Posterior vena cava (tissue), 2 donors: ENCODE results near the gene PHTF1. TPM values are rescaled to one million over a fixed set of nuclear protein-coding genes. Genes with fewer than 3 reads are reported as not detected.

Experiments used
- DNase-seq: peaks from one replicate; pipeline ENCODE4 v3.0.0-alpha.2; 2020; ENCODE audit warnings: low spot score
- intact Hi-C, 2 donors: fragments of 100-400 bp; cut with DNase I; formaldehyde crosslinking; loops; one replicate each; pipeline versions ENCODE4 v1.14.1 to v1.14.2; 2022 to 2023
- long read RNA-seq, 2 donors: library from polyadenylated mRNA; unstranded; transcript quantifications; one replicate each; pipeline ENCODE4 v2.0.0, GENCODE V29; 2020 to 2021
- total RNA-seq, 2 donors: library from RNA; stranded (reverse); fragmentation: NEBNext Ultra II Directional; extraction: Animal tissue kit (Norgen Biotek cat#: 25700); gene quantifications; one replicate each; pipeline ENCODE4 v1.2.1, GENCODE V29; 2021
- donor health status: DM: yes; HTN: yes; CAD: no.
- donor health status: DM: yes; HTN: yes; CAD: no.

Gene PHTF1
- 10 to 100 TPM; 12.0 to 13.2 TPM for total RNA-seq
- long read RNA-seq, donor 1, partial matches to known transcripts = 3 of 10 reads
- long read RNA-seq, donor 1, other reads (novel, unspliced or antisense) = 5 of 10 reads
- long read RNA-seq, donor 2, partial matches to known transcripts = 1 of 7 reads
- long read RNA-seq, donor 2, other reads (novel, unspliced or antisense) = 6 of 7 reads

DNA sequence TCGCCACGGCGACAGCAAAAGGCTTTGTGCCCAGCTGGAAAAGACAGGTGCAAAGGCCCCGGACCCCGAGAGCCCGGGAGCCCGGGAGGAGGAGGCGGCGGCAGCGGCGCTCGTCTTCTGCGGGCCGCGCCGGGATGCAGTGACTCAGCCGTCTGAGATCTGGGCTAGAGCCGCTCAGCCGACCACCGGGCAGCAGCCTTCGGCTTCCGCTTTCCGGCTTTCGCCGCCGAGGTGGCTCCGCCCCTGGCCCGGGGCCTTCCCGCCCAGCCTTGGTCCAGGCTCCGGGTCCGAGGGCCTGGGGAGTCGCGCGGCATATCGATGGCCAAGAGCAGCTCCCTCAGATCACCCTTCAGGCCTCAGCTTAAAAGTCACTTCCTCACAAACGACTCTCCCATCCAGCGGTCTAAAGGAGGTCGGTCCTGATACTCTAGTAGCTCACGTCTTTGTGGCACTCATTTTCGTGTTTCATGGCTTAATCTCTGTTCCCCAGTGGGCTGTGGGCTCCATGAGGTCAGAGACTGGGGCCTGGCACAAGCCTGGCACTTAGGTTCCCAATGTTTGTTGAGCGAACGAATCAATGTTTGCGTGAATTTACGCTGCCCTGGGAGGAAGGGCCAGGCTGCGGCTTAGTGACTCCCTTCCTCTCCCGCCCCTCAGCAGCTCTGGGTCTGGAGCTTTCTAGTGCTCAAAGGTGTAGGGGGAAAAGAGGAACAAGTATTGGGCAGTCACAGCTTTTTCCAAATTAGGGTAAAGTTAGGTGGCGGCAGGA is at the start of gene PHTF1:
Gene PHTF1, minus strand, starts transcription at position 154 of the 769 bp plus-strand sequence. CDS start 783 bp downstream, outside the sequence.
- intact Hi-C loops = no loop called here
- peak; percentile 96 for DNase-seq

DNA sequence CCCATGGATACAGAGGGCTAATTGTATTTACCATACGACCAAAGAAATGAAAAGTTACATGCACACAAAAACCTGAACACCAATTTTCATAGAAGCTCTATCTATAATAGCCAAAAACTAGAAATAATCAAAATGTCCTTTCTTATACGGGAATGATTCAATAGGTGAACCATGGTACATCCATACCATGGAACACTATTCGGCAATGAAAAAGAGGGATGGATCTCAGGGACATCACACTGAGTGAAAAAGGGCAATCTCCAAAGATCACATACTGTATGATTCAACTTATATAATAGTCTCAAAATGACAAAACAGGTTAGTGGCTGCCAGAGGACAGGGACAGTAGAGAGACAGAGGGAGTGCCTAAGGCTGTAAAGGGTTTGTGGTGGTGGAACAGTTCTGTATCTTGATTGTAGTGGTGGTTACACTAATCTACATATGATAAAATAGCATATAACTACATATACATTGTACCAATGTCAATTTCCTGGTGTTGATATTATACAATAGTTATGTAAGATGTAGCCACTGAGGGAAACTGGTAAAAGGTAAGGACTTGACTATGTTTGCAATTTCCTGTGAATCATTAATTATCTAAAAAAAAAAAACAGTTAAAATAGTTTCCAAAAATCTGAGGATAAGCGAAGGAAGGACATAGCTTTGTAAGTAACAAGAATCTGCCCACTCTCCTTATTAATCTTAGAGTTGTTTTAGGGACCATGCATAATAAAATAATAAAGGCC is 49.3 kb upstream of the PHTF1 start:
- intact Hi-C loops = loop anchor here in 1 of 2 donors (5.0 kb wide), 1 partner anchor 36 kb away; no protein-coding TSS in a partner anchor
- DNase-seq = no peak

DNA sequence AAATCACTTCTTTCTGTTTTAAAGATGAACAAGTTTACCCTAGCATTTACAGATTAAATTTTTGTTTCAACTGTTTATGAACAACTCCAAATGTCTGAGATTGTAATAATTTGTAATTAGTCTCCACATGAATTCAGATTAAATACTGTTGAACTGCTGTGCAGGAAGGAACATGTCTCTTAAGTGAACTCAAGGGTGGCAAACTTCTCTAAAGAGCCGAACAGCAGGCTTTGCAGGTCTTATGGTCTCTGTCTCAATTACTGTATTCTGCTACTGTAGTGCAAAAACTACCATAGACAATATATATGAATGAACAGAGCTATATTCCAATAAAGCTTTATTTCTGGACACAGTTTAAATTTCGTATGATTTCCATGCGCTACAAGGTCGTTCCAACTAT is 46.4 kb upstream of the PHTF1 start:
- DNase-seq = no peak
- intact Hi-C loops = loop anchor here in 1 of 2 donors (5.0 kb wide), 1 partner anchor 33 kb away; no protein-coding TSS in a partner anchor

DNA sequence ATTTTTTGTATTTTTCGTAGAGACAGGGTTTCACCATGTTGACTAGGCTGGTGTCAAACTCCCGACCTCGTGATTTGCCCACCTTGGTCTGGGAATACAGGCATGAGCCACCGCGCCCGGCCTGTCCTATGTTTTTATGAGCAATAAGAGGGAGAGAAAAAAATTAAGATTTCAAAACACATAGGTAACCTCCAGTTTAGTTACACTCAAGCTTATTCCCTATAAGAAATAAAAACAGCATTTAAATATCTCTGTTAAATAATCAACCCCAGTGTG is 45.9 kb upstream of the PHTF1 start:
- no peak for DNase-seq
- intact Hi-C loops = loop anchor here in 1 of 2 donors (5.0 kb wide), 1 partner anchor 33 kb away; no protein-coding TSS in a partner anchor

DNA sequence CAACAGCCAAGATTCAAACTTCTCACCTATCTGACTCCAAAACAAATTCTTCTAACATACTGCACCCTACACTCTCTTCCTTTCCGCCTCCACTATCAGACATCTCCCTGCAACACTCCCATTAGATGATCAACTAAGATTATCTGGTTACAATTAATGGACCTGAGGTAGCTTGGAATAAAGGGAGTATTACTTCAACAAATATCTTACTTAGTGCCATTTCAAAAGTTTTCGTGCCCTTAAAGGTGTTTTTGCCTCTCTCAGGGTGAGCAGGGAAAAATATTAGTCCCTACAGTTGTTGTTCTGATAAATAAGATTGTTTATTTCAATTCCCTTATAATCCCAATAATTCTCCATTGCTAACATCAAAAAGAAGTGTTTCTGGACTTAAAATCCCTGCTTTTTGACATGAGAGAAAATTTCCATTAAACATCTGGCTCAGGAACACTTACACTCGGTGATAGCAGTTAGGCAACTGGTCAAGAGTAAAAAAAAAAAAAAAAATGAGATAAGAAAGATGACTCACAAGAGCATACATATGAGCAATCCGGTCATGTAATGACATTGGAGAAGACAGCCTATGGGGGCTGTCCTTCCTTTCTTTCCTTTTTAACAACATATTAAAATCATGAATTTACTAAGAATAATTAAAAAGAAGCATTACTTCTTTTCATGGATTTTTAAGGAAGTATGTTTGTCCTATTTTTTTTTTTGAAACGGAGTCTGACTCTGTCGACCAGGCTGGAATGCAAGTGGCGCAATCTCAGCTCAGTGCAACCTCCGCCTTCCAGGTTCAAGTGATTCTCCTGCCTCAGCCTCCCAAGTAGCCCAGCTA is 45.4 kb upstream of the PHTF1 start:
- intact Hi-C loops = loop anchor here in 1 of 2 donors (5.0 kb wide), 1 partner anchor 32 kb away; no protein-coding TSS in a partner anchor
- DNase-seq = no peak

DNA sequence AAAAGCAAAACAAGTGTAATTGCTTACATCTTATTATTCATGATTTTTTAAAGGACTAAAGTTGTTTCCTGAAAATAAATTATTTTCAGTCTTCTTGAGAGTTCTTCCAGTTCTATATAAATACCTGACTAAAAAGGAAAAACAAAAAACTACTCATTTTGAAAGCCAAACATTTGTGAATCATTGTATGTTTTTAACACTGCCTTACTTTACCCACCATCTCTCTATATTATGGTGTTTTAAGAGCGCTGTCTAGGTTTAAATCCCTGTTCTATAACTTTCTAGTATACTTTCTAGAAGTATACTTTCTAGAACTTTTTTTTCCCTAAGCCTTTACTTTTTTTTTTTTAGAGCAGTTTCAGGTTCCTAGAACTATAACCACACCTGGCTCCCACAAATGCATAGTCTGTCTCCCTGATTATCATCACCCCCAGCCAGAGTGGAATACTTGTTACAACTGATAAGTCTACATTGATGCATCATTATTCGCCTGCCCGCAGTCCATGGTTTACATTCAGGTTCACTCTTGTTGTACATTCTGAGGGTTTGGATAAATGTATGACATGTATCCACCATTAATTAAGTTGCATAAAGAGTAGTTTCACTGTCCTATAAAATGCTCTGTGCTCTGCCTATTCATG is 43.2 kb upstream of the PHTF1 start:
- DNase-seq = no peak
- intact Hi-C loops = no loop called here

DNA sequence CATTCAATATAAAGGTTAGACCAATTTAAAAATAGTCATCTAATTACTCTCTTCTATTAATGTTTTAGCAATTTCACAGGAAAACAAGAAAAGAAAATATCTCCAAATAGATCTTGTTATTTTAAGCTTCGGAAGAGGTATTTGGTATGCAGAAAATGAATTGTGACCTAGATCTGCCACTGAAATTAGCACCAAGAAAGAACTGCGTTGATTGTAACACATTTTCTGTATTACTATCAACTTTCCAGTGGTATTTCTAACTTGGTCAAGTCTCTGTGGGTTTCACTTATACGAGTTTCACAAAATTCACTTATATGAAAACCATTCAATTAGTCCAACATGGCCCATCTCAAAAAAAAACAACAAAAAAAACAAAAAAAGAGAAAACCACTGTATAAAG is 41.2 kb upstream of the PHTF1 start:
- intact Hi-C loops = no loop called here

DNA sequence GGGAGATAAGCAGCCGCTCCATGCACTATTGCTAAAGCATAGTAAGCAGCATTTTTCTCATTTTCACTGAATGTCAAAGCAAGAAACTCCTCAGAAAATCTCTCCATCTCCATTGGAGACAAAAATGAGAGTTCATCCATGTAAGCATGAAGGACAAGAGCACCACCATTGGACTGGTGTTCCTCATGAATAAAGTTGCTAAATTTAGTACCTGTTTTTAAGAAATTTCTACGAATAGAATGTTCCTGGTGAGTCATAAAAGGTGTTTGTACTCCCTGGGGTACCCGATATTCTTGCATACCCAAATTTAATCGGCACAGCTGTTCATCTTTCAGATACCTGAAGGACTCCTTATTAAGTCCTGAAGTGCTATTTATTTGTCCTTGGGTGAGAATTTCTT is 38.2 kb upstream of the PHTF1 start:
- no peak for DNase-seq
- intact Hi-C loops = no loop called here

More for the DNA sequence above, 41.2 kb upstream of the PHTF1 start:
- no peak for DNase-seq

DNA sequence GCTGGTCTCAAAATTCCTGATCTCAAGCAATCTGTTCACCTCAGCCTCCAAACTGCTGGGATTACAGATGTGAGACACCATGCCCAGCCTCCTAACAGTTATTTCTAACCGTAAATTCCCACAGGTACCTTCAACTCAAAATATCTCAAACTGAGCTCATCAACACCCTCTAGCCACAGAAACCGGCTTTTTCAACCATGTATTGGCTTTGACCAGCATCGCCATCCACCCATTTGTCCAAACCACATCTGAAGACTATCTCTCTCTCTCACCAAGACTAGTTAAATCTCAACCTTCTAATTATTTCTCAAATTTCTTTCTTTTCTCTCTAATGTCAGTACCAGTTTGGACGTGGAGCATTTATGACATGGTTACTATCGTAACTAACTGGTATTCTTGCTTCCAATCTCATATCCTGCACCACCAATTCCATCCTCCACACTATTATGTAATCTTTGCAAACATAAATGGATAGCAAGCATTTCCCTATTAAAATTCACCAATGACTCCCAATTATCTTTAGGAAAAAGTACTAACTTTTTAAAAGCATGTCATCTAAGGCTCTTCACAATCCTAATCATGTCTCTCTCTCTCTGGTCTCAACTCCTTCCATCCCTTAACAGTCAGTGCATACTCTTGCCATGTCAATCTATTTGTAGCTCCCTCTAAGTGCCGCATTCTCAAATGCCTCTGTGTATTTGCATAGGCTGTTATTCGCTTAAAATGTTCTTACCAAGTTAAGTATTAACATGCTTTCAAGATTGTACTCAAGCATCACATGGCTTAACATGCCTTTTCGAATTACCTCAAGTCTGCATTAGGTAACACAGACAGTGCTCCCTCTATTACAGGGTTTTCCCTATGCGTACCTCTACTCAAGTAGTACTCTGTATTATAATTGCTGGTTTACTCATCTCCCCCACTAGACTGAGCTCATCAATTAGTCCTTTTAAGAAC is 34.9 kb upstream of the PHTF1 start:
- intact Hi-C loops = no loop called here

DNA sequence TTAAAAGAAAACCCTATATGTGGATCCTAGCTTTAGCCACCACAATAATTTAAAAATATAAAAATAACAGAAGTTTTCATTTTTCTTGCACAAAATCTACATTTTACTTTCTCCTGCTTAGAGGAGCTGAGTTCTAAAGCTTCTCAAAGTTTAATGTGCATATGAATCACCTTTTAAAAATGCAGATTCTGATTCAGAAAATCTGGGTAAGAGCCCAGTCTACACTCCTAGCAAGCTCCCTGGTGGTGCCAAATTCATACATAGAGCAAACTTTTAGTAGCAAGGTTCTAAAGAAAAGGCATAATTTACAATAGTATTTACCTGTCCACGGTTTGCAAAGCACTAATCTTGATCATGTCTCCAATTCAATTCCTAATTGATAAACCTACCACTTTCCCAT is 33.7 kb upstream of the PHTF1 start:
- DNase-seq = no peak
- intact Hi-C loops = no loop called here

More for the DNA sequence above, 34.9 kb upstream of the PHTF1 start:
- DNase-seq = no peak

DNA sequence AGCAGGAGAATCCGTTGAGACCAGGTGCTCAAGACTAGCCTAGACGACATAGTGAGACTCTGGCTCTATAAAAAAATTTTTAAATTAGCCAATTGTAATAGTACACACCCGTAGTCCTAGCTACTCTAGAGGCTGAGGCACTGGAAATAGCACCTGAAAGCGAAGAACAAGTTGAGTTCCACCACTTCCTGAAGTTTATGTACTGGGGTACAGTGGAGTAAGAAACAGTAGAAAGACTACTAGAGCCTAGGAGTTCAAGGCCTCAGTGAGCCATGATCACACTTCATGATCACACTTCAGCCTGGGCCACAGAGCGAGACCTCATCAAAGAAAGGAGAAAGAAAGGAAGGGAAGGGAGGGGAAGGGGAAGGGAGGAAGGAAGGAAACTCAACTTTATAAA is 33.2 kb upstream of the PHTF1 start:
- intact Hi-C loops = no loop called here
- DNase-seq = no peak

DNA sequence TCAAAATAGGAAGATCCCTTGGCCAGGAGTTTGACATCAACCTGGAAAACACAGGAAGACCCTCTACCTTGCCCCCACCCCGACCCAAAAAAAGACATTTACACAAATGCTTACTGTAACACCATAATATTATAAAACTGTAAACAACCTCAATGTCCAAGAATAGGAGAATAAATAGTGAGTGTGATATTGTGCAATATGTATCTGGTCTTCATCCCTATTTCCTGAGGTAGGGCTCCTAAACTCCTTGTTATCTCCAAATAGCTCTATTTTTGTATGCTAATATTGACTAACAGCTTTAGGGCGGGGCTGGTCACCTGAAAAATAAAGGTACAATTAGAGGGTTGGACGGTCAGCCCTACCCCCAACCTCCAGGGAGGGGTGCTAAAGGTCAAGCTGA is 29.5 kb upstream of the PHTF1 start:
- intact Hi-C loops = no loop called here
- DNase-seq = no peak

DNA sequence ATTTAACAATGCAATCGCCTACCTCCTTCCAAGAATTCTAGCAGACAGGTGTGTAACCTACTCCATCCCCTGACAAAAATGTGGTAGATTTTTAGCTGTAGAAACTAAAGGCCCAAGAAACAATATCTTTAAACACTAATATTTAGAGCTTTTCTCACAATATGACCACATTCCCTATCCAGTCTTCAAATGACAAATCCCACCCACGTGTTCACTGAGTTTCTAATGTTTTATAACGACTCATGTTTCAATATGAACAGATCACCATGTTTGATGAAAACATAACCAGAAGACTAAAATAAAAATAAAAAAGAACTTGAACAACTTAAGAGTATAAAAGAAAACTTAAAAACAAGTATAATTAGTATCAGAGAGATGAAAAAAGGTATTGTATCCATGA is 28.4 kb upstream of the PHTF1 start:
- intact Hi-C loops = no loop called here
- DNase-seq = no peak

DNA sequence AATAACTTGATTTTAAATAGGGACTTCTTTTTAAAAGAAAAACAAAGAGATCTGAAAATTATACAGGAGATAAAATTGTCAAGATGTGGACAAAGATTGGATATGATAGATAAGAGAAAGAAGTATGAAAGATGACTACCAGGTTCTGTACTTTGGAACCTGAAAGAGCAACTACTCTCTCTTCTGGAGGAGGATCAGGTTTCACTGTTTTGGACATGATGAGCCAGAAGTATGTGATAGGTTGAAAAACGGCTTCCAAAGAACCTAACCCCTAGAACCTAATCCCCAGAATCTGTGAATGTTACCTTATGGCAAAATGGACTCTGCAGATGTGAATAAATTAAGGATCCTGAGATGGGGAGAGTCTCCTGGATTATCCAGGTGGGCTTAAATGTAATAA is 26.8 kb upstream of the PHTF1 start:
- intact Hi-C loops = no loop called here
- no peak for DNase-seq

DNA sequence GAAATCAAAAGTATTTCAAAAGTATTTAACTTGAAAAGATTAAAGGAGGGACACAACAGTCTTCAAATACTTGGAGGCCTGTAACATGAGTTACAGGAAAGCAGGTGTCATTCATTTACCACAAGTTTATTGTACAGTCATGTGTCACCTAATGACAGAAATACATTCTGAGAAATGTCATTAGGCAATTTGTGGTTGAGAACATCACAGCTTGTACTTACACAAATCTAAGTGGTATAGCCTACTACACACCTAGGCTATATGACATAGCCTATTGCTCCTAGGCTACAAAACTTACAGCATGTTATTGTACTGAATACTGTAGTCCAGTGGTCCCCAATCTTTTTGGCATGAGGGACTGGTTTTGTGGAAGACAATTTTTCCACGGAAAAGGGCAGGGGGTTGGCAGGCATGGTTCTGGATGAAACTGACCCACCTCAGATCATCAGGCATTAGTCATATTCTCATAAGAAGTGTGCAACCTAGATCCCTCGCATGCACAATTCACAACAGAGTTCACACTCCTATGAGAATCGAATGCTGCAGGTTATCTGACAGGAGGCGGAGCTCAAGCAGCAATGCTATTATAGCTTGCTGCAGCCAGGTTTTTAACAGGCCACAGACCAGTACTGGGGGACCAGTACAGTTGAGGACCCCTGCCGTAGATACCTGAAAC is 25.0 kb upstream of the PHTF1 start:
- intact Hi-C loops = no loop called here
- no peak for DNase-seq

DNA sequence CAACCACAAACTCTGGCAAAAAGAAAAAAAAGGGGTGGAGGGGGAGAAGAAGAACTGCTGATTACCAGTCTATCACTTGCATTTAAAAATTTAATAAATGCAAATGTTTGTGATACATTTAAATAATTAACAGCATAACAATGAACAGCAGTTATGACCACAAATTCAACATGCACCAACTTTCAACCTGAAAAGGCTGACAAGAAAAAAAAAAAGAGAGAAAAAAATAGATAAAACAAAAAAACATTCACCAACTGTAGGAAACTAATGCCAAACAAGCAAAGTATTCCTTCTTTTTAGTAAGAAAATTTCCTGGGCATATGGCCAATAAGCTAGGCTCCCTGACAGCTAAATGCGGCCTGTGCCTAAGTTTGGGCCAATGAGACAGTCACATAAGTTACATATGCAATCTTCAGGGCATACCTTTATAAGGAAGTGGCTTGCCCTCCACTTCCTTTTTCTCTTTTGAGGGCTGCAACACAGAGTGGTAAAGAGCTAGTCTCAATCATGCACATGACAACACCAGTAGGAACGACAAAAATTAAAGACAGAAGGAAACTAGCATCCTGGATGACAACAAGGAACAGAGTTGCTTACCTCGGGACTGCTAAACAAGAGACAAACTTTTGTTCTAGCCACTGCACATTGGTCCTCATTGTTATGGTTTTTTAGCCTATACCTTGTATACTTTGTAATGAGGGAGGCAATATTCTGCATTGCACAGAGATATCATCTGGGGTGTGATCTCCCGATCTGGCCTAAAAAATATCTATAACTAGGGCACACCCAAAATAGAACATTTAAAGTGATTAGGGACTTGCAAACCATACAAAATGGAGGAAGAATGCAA is 24.2 kb upstream of the PHTF1 start:
- intact Hi-C loops = no loop called here
- DNase-seq = no peak

DNA sequence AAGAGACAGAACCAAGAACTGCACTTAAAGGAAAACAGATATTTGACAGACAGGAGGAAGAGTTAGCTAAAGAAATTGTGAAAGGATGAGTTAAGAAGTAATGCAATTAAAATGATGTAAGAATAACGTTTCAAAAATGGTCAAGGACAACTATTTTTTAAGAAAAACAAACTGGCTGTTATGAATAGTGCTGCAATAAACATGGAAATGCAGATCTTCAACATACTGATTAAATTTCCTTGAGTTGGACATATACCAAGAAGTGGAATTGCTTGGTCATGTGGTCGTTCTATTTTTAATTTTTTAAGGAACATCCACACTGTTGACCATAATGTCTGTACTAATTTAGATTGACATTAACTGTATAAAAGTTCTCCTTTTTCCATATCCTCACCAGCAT is 23.1 kb upstream of the PHTF1 start:
- DNase-seq = no peak
- intact Hi-C loops = no loop called here
